ENCODE results near the gene SPRED1.

Gene SPRED1

DNA sequence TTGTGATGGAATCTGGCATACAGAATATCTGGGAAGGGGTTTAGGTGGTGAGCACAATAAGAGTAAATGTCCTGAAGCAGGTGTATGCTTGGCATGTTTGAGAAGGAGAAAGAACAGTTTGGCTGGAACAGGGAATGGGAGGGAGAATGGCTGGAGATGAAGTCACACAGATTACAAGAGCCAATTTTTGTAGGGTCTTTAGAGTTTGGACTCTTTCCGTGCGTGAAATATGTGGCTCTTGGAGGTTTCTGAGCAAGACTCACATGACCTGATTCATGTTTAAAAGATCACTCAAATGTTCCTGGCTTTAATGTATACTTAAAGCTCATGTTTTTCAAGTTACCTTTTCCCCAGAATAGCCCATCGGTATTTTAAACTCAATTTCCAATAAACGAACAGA, 32.8 kb downstream of the SPRED1 start:
- no peak for DNase-seq

- DNase-seq: no peak
These were observed 41.5 kb downstream of the SPRED1 start for GRCh38 chr15:38294126-38294525.

DNA sequence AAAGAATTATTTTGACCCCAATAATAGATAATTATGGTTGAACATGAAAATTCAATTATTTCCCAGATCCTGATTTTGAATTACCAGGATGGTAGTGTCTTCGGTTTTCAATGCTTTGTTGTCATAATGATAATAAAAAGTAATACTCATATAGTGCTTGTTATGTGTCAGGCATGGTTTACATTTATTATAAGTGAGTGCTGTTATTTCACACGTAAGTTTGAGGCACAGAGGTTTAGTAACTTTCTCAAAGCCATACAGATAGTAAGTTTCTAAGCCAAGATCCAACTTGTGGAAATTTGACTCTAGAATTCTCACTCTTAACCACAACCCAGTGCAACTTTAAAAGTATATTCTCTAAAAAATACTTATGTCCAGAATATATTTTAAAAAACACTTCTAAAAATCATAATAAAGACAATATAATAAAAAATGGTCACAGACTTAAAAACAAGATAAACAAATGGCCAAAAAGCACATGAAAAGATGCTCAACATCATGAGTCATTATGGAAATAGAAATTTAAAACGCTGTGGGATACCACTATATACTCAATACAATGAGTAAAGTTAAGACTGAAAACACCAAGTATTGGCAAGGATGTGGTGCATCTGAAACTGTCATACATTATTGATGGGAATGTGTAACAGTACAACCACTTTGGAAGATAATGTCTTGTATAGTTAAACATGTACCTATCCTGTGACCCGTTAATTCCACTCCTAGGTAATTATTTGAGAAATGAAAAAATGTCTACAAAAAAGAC, 45.2 kb downstream of the SPRED1 start:
- DNase-seq: no peak

DNA sequence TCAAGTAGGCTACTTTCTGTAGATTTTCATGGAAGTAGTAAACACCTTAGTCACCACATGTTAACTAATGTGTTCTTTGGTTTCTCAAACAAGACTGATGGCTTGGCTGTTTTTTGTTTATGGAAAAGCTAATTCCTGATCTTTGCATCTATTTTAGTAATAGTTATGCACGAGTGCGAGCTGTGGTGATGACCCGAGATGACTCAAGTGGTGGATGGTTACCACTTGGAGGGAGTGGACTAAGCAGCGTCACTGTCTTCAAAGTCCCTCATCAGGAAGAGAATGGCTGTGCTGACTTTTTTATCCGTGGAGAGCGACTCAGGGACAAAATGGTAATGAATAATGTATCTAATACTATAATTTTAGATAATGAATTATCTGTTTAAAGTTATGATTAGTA, 46.6 kb downstream of the SPRED1 start:
- no peak for DNase-seq

GRCh38 chr15:38300395-38300794, 47.8 kb downstream of the SPRED1 start:
- DNase-seq: no peak

GRCh38 chr15:38304481-38304880, 51.8 kb downstream of the SPRED1 start:
- DNase-seq: no peak

- DNase-seq: no peak
These were observed 54.6 kb downstream of the SPRED1 start for GRCh38 chr15:38307251-38307650.

DNA sequence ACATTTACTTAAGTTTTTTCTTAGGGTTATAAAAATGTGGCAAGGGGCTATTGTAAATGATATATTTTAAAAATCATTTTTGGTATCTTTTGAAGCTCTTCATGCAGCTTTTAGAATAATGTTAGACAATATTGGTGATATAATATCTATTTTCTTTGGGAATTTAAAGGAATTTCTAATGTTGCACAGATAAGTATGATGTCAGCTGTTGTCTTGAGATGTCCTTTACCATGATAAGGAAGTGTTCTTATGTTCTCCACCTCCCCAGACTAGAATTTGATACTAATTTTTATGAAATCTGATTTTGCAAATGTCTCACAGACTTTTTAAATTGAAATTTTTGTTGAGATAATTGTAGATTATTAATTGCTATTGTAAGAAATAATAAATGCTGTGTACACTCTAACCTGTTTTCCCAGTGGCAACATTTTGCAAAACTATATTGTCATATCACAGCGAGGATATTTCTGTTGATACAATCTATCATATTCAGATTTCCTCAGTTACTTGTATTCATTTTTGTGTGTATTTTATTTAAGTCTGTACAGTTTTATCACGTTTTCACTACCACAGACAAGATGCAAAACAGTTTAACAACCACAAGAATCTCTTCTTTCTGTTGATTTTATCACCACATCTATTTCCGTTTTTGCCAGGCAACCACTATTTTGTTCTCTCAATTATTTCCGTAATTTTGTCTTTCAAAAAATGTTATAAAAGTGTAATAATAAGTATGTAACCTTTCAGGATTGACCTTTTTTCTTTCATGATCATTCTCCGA, 55.4 kb downstream of the SPRED1 start:
- no peak for DNase-seq

GRCh38 chr15:38308797-38309196, 56.2 kb downstream of the SPRED1 start:
- no peak for DNase-seq

GRCh38 chr15:38312190-38312589, 59.6 kb downstream of the SPRED1 start:
- DNase-seq: no peak

GRCh38 chr15:38316311-38316710, 63.7 kb downstream of the SPRED1 start:
- DNase-seq: no peak

GRCh38 chr15:38320181-38320580, 67.5 kb downstream of the SPRED1 start:
- DNase-seq: no peak

GRCh38 chr15:38320866-38321265, 68.2 kb downstream of the SPRED1 start:
- DNase-seq: no peak

GRCh38 chr15:38323895-38324294, 71.3 kb downstream of the SPRED1 start:
- DNase-seq: no peak

DNA sequence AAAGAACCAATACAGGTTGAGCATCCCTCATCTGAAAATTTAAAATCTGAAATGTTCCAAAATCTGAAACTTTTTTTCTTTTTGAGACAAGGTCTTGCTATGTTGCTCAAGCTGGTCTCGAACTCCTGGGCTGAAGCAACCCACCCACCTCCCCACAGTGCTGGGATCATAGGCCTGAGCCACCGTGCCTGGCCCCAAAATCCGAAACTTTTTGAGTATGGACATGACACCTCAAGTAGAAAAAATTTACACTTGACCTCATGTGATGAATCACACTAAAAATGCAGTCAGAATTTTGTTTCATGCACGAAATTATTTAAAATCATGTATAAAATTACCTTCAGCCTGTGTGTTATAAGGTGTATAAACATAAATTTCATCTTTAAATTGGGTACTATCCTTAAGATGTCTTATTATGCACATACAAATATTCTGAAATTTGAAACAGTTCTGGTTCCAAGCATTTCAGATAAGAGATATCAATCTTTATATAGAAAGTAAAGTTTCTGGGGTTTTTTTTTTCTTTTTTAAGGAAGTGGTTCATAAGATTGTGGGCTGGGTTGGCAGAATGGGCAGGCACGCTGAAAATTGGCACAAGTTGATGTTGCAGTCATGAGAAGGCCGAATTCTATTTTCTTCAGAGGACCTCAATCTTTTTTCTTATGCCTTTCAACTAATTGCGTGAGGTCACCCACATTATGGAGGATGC, 72.5 kb downstream of the SPRED1 start:
- DNase-seq: no peak

DNA sequence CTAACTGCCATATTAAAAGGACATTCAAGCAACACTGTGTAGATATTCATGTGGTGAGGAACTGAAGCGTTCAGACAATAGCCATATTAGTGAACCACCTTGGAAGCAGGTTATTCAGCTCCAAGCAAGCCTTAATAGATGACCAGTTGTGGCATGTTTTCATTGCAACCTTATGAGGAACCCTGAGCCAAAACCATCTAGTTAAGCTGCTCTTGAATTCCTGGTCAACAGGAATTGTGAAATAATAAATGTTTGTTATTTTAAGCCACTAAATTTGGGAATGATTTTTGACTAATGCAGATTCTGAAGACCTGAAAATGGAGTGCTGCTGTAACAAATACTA, 73.0 kb downstream of the SPRED1 start:
- DNase-seq: no peak

DNA sequence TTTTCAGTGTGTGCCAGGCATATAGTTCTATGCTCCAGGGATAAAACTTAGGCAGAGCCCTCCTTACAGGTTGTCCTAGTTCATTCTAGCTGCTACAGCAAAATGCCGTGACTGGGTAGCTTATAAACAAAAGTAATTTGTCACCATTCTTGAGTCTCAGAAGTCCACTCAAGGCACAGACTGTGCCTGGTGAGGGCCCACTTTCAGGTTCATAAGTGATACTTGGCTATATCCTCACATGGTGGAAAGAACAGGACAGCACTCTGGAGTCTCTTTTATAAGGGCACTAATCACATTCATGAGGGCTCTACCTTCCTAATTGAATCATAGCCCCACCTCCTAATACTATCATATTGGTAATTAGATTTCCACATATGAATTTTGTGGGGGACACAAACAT, 80.1 kb downstream of the SPRED1 start:
- DNase-seq: no peak

DNA sequence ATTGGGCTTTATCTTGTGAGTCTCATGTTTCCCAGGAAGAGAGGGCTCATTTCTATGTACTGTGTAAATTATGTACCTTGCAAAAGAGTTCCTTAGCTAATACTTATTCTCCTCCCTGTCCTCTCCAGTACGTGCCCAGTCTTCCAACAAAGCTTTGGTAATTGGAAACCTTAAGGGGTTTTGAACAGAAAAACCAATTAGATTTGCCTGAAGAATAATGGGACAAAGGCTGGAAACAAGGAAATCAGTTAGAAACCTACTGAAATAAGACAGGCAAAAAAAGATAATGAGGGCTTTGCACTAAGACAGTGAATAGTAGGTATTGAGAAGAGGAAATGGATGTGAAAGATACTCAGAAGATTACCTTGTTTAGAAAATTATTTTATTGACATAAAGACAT, 82.5 kb downstream of the SPRED1 start:
- DNase-seq: no peak

DNA sequence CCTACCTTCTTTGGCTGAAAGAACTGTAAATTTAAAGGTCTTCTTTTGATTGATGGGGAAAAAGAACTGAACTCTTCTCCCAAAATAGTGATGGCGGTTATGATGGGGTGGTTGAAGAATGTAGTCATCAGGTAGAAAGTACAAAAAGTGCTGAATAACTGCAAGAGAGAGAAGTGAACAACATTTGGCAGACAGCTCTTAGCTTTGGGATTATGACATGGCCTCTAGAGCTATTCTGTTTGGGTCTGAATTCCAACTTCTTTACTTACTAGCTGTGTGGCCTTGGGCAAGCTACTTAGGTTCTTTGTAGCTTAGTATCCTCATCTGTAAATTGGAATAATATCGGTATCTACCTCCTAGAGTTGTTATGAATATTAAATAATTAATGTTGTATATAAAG, 91.7 kb downstream of the SPRED1 start:
- DNase-seq: no peak

GRCh38 chr15:38349251-38349650, 96.6 kb downstream of the SPRED1 start:
- no peak for DNase-seq

- DNase-seq: no peak
These were observed 98.8 kb downstream of the SPRED1 start for GRCh38 chr15:38351466-38351865.

GRCh38 chr15:38354315-38354929, 101.8 kb downstream of the SPRED1 start:
- peak; percentile 29 for DNase-seq

GRCh38 chr15:38362355-38362754, 109.7 kb downstream of the SPRED1 start:
- DNase-seq: no peak

GRCh38 chr15:38367476-38367875, 114.8 kb downstream of the SPRED1 start:
- no peak for DNase-seq
